Stimulated activated CD8-positive, alpha-beta memory T cell treated with anti-CD3 and anti-CD28 coated beads, Interleukin-15, amount 100 ng/mL, for 24 hours (primary cell): ENCODE data around the gene DDX55.

ENCODE experiments used
- DNase-seq: peaks from one replicate; pipeline ENCODE4 v3.0.0-alpha.2; 2020; ENCODE audit warnings: low read depth

Gene DDX55

DNA sequence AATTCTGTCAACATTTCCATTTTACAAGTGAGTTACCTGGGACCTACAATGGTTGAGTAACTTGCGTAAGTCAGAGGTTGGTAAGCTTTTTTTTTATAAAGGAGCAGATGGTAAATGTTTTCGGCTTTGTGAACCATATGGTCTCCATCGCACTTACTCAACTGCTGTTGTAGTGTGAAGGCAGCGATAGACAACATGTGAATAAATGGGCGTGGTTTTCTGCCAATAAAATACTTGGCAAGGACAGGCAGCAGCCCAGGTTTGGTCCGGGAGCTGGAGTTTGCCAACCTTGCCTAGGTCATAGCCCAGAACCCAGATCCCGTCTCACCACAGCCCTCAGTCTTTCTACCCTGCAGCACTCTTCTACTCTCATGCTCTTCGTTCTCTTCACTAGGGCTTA lies 6.3 kb downstream of the DDX55 start:
- DNase-seq = no peak

DNA sequence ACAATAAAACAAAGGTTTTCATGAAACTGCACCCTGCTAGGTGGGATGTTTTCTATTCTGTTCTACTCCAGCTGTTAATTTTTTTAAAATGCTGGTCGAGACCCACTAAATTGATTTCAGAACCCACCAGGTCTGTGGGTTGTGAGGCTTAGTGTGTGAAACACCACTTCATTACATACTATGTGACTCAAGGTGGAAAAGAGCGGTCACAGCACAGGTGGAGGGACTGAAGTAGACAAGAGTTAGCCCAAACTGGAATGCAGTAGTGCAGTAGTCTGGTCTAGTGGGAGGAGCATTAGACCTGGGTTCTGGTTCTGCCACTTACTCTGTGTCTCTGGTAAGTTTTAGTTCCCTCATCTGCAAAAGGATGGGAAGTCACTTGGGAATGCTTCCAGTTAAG lies 12.2 kb downstream of the DDX55 start:
- DNase-seq = no peak

DNA sequence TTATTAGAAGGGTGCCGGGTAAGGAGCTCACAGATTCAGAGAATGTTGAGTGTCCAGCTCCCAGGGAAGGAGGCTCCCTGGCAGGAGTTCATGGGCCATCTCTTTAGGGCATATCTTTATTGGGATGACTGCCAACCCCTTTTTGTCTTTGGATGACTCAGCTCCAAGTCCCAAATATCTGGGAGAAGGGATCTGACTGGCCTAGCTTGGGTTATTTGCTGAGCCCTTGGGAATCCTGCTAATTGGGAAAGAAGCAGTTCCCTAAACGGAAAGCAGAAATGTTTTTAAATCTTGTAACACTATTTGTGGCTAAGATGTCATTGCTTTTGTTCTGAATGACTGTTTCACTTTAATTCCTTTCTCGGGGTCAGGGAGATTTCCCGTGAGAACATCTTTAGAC lies 12.6 kb downstream of the DDX55 start:
- no peak for DNase-seq

DNA sequence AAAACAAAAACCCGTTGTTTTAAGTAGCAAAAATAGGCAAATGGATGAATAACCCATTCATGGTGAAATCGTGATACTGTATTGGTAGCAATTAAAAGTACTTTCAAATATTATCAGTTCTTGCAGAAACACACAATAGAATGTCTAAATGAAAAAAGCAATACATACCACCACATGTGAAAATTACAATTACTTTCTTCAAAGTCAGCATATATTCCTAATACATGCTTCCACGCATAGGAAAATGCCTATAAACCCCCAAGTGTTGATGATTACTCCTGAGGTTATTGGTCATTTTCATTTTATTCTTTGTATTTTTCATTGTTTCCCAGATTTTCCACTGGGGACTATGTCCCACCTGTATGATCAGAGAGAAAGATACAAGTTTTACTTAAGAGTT lies 15.2 kb downstream of the DDX55 start:
- no peak for DNase-seq

DNA sequence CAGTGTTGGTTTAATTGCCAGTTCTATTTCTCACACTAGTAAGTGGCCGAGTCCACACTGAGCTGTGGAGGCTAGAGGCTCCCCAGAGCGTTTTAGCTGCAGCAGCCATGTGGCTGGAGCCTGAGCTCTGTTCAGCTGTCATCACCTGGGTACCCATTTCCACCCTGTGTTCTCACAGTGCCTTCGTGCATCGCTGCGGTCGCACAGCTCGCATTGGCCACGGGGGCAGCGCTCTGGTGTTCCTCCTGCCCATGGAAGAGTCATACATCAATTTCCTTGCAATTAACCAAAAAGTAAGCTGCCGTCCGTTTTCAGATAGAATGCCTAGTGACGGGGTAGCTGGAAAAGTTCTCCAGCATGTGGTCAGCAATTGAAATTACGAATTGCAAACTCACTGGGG lies 15.7 kb downstream of the DDX55 start:
- DNase-seq = no peak

DNA sequence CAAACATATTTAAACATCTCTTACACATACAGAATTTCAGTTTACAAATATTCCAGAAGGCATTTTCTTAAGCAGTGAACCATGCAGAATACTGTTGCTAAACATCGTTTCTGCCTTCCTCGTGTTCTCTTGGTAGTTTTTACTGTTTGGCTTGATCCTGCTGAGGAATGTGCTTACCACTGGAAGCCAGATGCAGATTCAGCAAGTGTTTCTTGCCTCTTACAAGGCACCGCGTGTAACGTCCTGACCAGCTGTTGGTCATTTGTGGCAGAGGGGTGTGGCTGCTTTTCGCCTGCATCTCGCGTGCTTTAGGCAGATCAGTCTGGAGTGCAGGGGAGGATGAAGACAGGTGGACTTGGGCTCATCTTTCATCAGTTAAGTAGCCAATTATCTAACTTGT lies 19.2 kb downstream of the DDX55 start:
- no peak for DNase-seq

DNA sequence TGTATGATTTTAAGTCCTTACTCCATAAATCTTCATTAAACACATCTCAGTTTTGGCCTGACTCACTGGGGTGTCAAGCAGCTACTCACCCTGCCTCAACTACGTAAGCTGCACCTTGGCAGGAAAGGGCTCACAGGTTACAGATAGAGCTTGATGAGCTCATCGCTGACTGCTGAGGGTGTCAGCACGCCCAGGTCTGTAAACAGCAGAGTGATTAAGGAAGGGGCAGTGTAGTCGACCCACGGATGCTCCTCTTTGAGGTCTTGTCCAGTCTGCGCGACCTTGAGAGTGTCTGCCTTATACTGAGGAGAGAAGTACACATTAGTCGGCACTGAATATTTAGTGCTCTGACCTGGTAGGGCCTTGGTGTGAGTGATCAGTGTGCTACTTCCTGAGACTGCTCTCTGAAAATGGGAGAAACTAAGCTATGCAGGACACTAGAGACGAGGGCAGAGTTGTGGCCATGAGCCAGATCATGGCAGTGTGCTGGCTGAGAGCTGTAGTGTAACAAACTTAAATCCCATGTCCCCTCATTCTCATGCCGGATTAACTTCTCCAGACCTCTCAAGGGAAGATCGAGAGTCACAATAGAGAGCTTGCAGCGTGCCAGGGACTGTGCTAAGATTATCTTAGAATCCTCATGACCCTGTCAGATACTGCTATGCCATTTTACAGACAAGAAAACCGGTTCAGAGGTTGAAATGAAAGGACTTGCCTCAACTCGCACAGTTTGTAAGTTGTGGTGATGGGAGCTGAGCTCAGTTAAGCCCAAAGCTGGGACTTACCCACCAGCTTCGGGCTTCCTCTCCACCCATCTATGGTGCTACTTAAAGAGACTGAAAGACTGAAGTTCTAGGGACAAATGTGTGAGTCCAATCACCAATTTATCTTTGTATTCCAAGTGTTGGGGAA lies 20.0 kb downstream of the DDX55 start:
- no peak for DNase-seq

DNA sequence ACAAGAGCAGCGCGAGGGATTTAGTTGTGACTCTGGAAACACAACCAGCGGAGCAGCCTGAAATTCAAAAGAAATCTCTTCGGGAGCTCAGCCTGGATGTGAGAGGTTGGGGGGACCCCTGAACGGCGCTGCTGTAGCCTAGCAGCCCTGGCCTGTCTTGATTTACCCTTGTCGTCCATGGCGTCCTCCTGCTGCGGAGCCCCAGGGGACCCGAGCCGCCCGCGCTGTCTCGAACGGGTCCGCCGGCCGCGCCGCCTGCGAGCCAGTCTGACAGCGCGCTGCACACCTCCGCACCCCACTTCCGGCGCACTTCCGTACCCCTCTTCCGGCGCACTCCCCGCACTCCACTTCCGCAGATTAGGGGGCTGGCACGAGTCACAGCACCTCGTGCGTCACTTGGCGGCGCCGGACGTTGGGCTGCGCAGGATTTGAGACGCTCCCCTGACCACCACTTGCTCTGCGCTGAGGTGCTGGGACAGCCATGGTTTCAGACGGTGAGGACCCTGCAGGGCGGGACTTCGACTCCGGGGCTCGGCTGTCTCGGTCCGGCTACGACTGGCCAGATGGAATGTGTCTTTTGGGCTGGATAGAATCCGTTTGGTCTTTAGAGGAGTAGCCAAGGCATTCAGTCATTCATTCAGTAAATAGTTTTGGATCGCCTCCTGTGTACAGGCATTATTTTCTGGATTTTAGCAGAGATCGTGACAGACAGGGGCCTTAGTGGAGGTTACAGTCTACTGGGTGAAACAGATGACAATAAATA lies 31.7 kb downstream of the DDX55 start, which contains the start of the genes EIF2B1 and GTF2H3:
TSS of gene EIF2B1 (minus strand) at position 308 of the 763 bp plus-strand sequence. CDS start at position 179, 129 bp downstream.
TSS of gene GTF2H3 (plus strand) at position 451 of the 763 bp plus-strand sequence. CDS start at position 482, 31 bp downstream.
- DNase-seq = peak; percentile 96

DNA sequence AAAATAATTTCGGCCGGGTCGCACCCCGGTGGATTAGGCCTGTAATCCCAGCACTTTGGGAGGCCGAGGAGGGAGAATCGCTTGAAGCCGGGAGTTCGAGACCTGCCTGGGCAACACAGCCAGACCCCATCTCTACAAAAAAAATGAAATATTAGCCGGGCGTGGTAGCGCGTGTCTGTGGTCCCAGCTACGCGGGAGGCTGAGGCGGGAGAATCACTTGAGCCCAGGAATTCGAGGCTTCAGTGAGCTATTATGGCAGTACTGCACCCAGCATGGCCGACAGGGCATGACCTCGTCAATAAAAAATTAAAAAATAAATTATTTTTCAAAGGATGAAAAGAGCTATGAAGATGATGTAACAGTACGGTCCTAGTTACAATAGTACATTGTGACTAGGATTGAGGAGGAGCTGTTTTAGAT lies 32.3 kb downstream of the DDX55 start:
- DNase-seq = no peak

DNA sequence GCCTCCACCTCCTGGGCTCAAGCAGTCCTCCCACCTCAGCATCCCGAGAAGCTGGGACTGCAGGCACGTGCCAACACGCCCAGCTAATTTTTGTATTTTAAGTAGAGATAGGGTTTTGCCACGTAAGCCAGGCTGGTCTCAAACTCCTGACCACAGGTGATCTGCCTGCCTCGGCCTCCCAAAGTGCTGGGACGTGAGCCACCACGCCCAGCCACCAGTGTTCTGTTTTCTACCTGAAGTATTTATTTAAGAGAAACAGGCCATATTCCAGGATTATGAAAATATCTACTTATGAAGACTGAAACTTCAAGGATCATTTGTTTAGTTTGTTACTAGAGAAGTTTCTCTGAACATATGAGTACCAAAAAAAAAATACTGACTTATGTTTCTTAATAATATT lies 42.0 kb downstream of the DDX55 start:
- DNase-seq = no peak

DNA sequence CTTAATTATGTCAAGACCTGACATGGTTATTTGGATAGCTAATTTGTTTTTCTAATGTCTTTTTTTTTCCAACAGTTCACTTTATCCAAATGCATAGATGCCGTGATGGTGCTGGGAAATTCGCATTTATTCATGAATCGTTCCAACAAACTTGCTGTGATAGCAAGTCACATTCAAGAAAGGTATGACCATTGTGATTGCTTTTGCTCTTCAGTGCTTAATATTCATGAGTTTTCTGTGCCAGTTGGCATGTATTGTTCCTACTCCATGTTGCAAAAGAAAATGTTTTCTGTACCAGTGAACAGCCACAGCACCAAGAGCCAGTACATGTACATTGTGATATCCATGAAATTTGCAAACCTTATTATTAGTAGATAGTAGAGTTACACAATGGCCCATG lies 43.5 kb downstream of the DDX55 start:
- DNase-seq = no peak

DNA sequence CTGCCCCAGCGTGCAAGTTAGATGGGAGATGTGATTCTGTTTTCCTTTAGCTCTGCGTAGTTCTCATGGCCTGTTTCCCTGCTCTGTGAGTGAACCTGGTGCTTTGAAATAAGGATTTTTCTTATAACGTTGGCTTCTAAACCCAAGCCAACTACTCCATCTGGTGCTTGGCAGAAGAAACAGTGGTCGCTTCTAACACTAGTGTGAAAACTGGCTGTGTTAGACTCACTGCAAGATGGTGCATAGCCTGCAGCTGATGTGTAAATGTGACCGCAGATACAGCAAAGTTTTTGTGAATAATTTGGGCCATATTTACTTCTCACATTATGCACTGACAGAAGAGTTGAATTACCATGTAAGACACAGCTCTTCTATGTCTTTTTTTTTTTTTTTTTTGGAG lies 44.0 kb downstream of the DDX55 start:
- DNase-seq = no peak

DNA sequence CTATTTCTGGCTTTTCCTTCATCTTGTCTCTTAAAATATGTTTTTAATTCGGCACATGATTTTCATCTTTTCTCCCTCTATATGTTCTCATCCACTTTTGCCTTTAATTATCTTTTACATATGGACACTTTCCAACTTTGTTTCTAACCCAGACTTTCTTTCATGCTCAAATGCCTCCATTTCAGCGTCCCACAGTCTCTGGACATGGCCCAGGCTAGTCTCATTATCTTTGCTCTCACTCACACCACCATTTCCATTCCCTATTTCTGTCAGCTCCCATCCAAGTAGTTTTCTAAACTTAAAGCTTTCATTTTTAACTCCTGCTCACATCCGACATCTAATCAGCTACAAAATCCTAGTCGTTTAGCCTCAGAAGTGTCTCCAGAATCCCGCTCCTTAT lies 46.5 kb downstream of the DDX55 start:
- DNase-seq = no peak

DNA sequence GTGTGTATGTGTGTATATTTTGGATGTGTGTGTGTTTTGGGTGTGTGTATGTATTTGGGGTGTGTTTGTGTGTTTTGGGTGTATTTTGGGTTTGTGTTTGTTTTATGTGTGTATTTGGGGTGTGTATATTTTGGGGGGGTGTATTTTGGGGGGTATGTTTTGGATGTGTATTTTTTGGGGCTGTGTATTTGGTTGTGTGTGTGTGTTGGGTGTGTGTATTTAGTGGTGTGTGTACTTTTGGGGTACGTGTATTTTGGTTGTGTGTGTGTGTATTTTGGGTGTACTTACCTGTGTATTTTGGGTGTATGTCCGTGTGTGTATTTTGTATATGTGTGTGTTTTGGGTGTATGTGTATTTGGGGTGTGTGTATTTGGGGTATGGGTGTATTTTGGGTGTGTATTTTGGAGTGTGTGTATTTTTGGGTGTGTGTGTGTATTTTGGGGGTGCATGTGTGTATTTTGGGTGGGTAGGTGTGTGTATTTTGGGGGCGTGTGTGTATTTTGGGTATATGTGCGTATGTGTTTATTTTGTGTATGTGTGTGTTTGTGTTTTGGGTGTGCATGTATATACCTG lies 52.3 kb downstream of the DDX55 start:
- DNase-seq = no peak

DNA sequence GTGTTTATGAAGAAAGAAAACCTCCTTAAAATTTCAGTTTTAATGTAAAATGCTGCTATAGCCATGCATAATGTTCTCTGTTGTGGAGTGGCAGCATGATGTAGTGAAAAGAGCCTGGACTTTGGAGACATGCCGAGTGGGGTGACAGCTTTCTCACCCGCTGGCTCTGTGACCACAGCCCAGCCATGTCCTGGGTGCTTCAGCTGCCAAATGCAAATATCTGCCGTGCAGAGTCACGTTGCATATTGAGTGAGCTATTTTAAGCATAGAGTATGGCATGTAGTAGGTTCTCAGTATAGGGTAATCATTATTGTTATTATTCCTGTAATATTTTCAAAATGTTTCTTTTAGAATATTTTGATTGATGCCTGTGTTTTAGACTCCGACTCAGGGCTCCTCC lies 53.5 kb downstream of the DDX55 start:
- no peak for DNase-seq

DNA sequence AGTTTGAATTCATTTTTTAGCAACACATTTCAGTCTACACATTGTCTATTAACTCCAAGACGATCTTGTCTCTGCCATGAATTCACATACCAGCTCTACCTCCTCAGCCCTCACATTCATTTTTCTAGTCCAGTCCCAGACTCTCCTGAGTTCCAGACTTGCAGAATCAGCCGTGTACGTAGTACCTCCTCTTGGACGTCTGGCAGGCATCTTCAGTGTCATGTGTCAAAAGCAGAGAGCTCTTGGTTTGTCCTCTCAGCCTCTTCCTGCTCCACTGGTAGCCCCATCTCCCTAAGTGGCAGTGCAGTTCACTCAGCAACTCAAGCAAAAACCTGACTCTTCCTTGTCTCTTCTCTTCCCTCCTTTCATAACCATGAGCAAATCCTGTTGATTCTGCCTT lies 54.5 kb downstream of the DDX55 start:
- no peak for DNase-seq

DNA sequence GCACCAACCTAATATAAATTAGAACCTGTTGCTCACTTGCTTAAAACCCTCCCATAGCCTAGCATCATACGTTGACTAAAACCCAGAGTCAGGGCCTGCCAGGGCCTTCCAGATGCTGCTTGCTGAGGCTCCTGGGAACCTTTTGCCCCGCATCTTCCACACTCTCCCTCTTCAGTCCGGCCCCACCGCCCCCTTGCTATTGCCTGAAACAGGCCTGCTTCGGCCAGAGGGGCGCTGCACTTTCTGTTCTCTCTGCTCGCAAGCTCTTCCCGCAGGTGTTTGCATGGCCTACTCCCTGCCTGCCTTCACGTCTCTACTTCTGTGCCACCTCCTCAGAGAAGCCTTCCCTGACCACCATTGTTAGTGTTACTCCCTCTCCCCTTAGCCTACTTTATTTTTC lies 55.3 kb downstream of the DDX55 start:
- no peak for DNase-seq

DNA sequence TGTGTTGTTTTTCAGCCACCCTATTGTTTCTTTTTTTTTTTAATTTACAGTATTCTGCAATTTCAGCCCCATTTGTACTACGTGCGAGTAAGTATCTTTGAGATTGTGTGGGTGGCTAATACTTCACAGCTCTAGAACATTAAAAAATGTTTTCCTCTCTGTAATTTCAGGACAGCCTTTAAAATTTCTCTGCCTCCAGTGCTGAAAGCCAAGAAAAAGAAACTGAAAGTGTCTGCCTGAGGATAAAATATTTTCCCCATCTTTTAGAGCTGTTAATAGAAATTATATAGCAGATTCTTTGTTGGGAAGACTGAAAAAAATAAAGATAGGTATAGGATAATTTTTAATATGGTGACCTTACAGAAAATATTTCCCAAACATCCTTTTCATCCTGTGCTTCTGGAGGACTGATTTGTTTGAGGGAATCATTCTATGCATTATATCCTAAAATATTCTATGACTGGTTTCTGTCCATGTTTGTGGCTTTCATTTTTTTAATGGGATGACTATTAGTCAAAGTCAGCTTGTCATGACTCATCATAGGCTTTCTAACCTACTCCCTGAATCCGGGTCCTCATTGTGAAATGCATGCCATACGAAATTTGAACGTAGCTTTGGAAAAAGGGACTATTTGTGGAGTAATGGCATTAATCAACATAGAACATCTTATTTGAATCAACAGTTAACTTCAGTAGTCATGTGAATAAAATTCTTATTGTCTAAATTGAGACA lies 58.3 kb downstream of the DDX55 start:
- DNase-seq = no peak

DNA sequence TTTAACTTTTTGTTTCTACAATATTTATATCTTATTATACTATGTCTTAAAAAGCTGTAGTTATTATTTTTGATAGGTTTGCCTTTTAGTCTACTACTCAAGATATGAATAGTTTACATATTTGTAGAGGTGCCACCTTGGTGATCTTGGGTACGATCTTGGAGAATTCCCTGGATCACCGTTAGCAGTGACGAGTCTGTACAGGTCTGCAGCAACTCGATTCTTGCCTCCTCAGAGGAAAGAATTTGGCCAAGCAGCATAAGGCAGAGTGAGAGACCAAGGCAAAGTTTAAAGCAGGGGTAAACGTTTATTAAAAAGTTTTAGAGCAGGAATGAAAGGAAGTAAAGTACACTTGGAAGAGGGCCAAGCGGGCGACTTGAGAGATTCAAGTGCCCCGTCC lies 65.9 kb downstream of the DDX55 start:
- no peak for DNase-seq
